B cell (primary cell): ENCODE measurements around the gene R3HDM4. TPM values are rescaled to one million over a fixed set of nuclear protein-coding genes. Genes with fewer than 3 reads are reported as not detected.

ENCODE experiments used
- ATAC-seq: fragments of 200-7000 bp; cut with Tn5 transposase; one replicate; pipeline ENCODE4 v1.10.0; 2021; ENCODE audit warnings: low read depth, mild to moderate bottlenecking, moderate number of reproducible peaks, moderate library complexity
- CTCF ChIA-PET: fragments of 350-600 bp; sonication (Branson Sonifier 250); formaldehyde crosslinking; loops from one replicate; lab custom pipeline; 2021; ENCODE audit warnings: antibody characterized with exemption, inconsistent platforms; lab: Charles Lee
- POLR2A ChIA-PET: fragments of 350-600 bp; sonication (Branson Sonifier 250); formaldehyde crosslinking; loops from one replicate; lab custom pipeline; 2021; ENCODE audit warnings: antibody characterized with exemption; lab: Charles Lee
- DNase-seq: peaks from one replicate; pipeline ENCODE4 v3.0.0; 2013
- H2AFZ ChIP-seq: 2 replicates; pipeline ENCODE4 v1.6.1; 2012; ENCODE audit warnings: mild to moderate bottlenecking, low read depth, low read length; ENCODE audit not compliant: insufficient read depth, poor library complexity, severe bottlenecking
- H3K27ac ChIP-seq, 2 donors: 1 replicate in 1 of 2; 2 replicates in 1 of 2; pipeline ENCODE4 v1.5.1; 2012 to 2013; ENCODE audit warnings: low read length in 2 of 2, mild to moderate bottlenecking in 2 of 2, moderate library complexity in 1 of 2
- H3K27me3 ChIP-seq, 4 experiments: fragments of 200-600 bp in 1 of 4; sonication (generic) in 1 of 4; replicated peaks in 1 of 4; 1 replicate in 2 of 4; 2 replicates in 2 of 4; pipeline versions ENCODE4 v1.6.1 to v1.7.0; 2013 to 2016; ENCODE audit warnings: low read length in 3 of 4, mild to moderate bottlenecking in 2 of 4, mixed read lengths in 1 of 4, moderate library complexity in 1 of 4; ENCODE audit not compliant: insufficient read depth in 4 of 4, control insufficient read depth in 3 of 4; ENCODE audit errors: control extremely low read depth in 1 of 4
- H3K36me3 ChIP-seq, 2 experiments: replicated peaks in 1 of 2; 1 replicate in 1 of 2; 2 replicates in 1 of 2; pipeline versions ENCODE4 v1.6.1 to v1.7.1; 2013; ENCODE audit warnings: low read length in 1 of 2; ENCODE audit not compliant: insufficient read depth in 2 of 2, control insufficient read depth in 1 of 2; ENCODE audit errors: control extremely low read depth in 1 of 2, extremely low read depth in 1 of 2
- H3K4me1 ChIP-seq, 2 donors: fragments of 200-600 bp in 1 of 2; sonication (generic) in 1 of 2; 1 replicate in 1 of 2; 2 replicates in 1 of 2; pipeline versions ENCODE4 v1.5.1 to v1.6.1; 2013 to 2017; ENCODE audit warnings: low read length in 2 of 2; ENCODE audit not compliant: control insufficient read depth in 2 of 2, insufficient read depth in 2 of 2
- H3K4me2 ChIP-seq: replicated peaks from 2 replicates; pipeline ENCODE3; 2012; ENCODE audit warnings: mild to moderate bottlenecking, low read depth, low read length; ENCODE audit not compliant: poor library complexity, severe bottlenecking
- H3K4me3 ChIP-seq, 5 experiments: fragments of 200-600 bp in 1 of 5; sonication (generic) in 1 of 5; 1 replicate in 3 of 5; 2 replicates in 2 of 5; pipeline versions ENCODE4 v1.5.1 to v1.7.0; 2011 to 2016; ENCODE audit warnings: low read length in 4 of 5, mild to moderate bottlenecking in 4 of 5, low read depth in 2 of 5, control low read depth in 1 of 5, moderate library complexity in 1 of 5; ENCODE audit not compliant: insufficient read depth in 1 of 5; ENCODE audit errors: control extremely low read depth in 1 of 5, extremely low read depth in 1 of 5
- H3K79me2 ChIP-seq: fragments of 200-600 bp; sonication (generic); one replicate; pipeline ENCODE4 v1.6.0; 2016; ENCODE audit warnings: low read length; ENCODE audit not compliant: control insufficient read depth, insufficient read depth
- H3K9ac ChIP-seq: fragments of 200-600 bp; sonication (generic); 2 replicates; pipeline ENCODE4 v1.6.1; 2017; ENCODE audit warnings: mild to moderate bottlenecking, low read length, moderate library complexity
- H3K9me3 ChIP-seq, 3 donors: one replicate each; pipeline versions ENCODE4 v1.6.1 to v1.7.1; 2013; ENCODE audit warnings: low read length in 2 of 3; ENCODE audit not compliant: control insufficient read depth in 2 of 3, insufficient read depth in 1 of 3; ENCODE audit errors: control extremely low read depth in 1 of 3
- H4K20me1 ChIP-seq: 2 replicates; pipeline ENCODE4 v1.6.0; 2012; ENCODE audit warnings: mild to moderate bottlenecking, low read length; ENCODE audit not compliant: insufficient read depth, control insufficient read depth, poor library complexity, severe bottlenecking
- H3K27ac Mint-ChIP-seq: one replicate; pipeline ENCODE4 v1.8.0; 2021; ENCODE audit warnings: mixed read lengths
- H3K27me3 Mint-ChIP-seq: one replicate; pipeline ENCODE4 v1.8.0; 2021; ENCODE audit warnings: mixed read lengths
- H3K4me1 Mint-ChIP-seq: one replicate; pipeline ENCODE4 v1.8.0; 2021; ENCODE audit warnings: mixed read lengths
- H3K4me3 Mint-ChIP-seq: one replicate; pipeline ENCODE4 v1.8.0; 2021; ENCODE audit warnings: mixed read lengths
- H3K9me3 Mint-ChIP-seq: one replicate; pipeline ENCODE4 v1.8.0; 2022; ENCODE audit warnings: mixed read lengths; ENCODE audit not compliant: insufficient read depth
- CTCF ChIP-seq: fragments of 200-600 bp; IDR thresholded peaks from one replicate; pipeline ENCODE4 v1.8.0; 2022; ENCODE audit warnings: antibody characterized with exemption, mild to moderate bottlenecking
- EZH2 ChIP-seq: IDR thresholded peaks from 2 replicates; pipeline ENCODE4 v1.6.1; 2012; ENCODE audit warnings: borderline replicate concordance, low read depth, mild to moderate bottlenecking, moderate library complexity, low read length; ENCODE audit not compliant: insufficient read depth, poor library complexity, severe bottlenecking
- WGBS: methylation state at CpG from one replicate; pipeline ENCODE4 v1.1.5; 2013; ENCODE audit warnings: missing lambda C conversion rate; ENCODE audit not compliant: insufficient coverage; 5-methylcytosine and 5-hydroxymethylcytosine counted together
- intact Hi-C: fragments of 100-400 bp; cut with micrococcal nuclease; formaldehyde crosslinking; loops from one replicate; pipeline ENCODE4 v1.10.0; 2022
- polyA plus RNA-seq: library from polyadenylated mRNA; depleted of rRNA; stranded (reverse); fragments of >200 nt; gene quantifications from 2 replicates; pipeline ENCODE4 v1.2.3, GENCODE V29; 2012
- total RNA-seq, 2 donors: library from RNA; stranded (reverse); fragments of 120-200 nt in 1 of 2; gene quantifications; 1 replicate in 1 of 2; 2 replicates in 1 of 2; pipeline versions ENCODE4 v1.2.3 to v1.2.4, GENCODE V29; 2013 to 2022

Gene R3HDM4
- total and polyA plus RNA-seq, 2 donors (not counting 1 experiment from before 2014, with no cell fraction given): 168 to 176 TPM

GRCh38 chr19:858868-859843 is 53.9 kb downstream of the R3HDM4 start, which contains the start of gene CFD:
Gene CFD, plus strand, starts transcription at chr19:859664. Its CDS starts 26 bp downstream, at chr19:859690.
- Mint-ChIP-seq H3K27me3 (peaks cover 7% of the 10 kb centered on the region), H3K4me3 (peak within 1 kb of the TSS; percentile 56), H3K9me3 (no peaks in the 10 kb centered on the region), H3K27ac (peak within 1 kb of the TSS; percentile 50), H3K4me1 (peaks cover 16% of the 10 kb centered on the region)
- no peaks in the 10 kb centered on the region for H3K36me3 ChIP-seq
- 17% methylated on average over 18 of the region's 24 CpGs for WGBS
- peaks cover 28 to 42% of the 10 kb centered on the region in 2 donors for H3K4me1 ChIP-seq
- H3K27me3 ChIP-seq: peaks cover 0 to 38% (median 8%) of the 10 kb centered on the region in 4 experiments
- peak within 1 kb of the TSS; percentile 47 for H3K9ac ChIP-seq
- ATAC-seq (no peak), DNase-seq (peak; percentile 50)
- ChIA-PET POLR2A (interaction anchor here (0.6 to 0.7 kb wide), 3 partner anchors 42 to 352 kb away, joined by 4 to 9 read pairs (median 4); no protein-coding TSS in a partner anchor), CTCF (interaction anchor here (0.7 to 7.5 kb wide), 6 partner anchors 34 to 125 kb away, joined by 3 to 72 read pairs (median 9); partner anchors contain the start of genes MED16, RNU6-9 and WDR18)
- H4K20me1 ChIP-seq: no peaks in the 10 kb centered on the region
- no peaks in the 10 kb centered on the region for H3K79me2 ChIP-seq
- no peak for TF ChIP-seq CTCF
- no peak for TF ChIP-seq EZH2
- no peak within 1 kb of the TSS for H3K27ac ChIP-seq
- H3K9me3 ChIP-seq: peaks cover 0 to 41% (median 0%) of the 10 kb centered on the region in 3 donors
- peak within 1 kb of the TSS in 3 of 5 experiments; percentile 32 to 49 (median 38) for H3K4me3 ChIP-seq
- peak within 1 kb of the TSS; percentile 51 for H2AFZ ChIP-seq
- H3K4me2 ChIP-seq: peak within 1 kb of the TSS; percentile 87
- intact Hi-C loops: no loop called here
